ENCODE results near the gene GIMAP6. TPM values are rescaled to one million over a fixed set of nuclear protein-coding genes. Genes with fewer than 3 reads are reported as not detected.
"Not testable (repeated sequence)": the region's sequence is repeated elsewhere in the genome, so short reads cannot be mapped to it uniquely, and the experiment has no call there.

The GIMAP6 gene
- total RNA-seq, 1 donor from 2014 or later, result not detected

DNA sequence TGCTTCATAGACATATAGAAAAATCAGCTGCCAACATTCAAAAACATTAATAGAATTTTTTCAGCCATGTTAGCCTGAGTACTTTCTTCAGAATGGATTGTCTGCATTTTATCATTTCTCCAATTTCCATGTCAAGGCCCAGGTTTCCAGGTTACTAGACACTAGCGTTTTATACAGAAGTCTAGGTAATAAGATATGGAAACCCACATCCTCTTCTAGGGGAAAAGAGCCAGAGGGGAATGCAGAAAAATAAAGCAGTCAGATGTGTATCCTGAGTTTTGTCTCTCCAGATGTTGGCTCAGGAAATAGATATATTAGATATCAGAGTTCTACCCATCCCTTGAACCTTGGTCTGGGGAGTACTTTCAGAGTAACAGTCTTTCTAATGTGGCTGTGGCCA is 44.6 kb downstream of the GIMAP6 start:
- H3K4me3 Mint-ChIP-seq (ENCODE audit: unreplicated experiment), result no peak overlapping the region
- no peaks in the 10 kb centered on the region for H3K4me1 Mint-ChIP-seq (ENCODE audit: low read depth)
- H3K36me3 Mint-ChIP-seq (ENCODE audit: low read depth), result no peaks in the 10 kb centered on the region
- TF ChIP-seq, protein P1, sequence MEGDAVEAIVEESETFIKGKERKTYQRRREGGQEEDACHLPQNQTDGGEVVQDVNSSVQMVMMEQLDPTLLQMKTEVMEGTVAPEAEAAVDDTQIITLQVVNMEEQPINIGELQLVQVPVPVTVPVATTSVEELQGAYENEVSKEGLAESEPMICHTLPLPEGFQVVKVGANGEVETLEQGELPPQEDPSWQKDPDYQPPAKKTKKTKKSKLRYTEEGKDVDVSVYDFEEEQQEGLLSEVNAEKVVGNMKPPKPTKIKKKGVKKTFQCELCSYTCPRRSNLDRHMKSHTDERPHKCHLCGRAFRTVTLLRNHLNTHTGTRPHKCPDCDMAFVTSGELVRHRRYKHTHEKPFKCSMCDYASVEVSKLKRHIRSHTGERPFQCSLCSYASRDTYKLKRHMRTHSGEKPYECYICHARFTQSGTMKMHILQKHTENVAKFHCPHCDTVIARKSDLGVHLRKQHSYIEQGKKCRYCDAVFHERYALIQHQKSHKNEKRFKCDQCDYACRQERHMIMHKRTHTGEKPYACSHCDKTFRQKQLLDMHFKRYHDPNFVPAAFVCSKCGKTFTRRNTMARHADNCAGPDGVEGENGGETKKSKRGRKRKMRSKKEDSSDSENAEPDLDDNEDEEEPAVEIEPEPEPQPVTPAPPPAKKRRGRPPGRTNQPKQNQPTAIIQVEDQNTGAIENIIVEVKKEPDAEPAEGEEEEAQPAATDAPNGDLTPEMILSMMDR (IDR thresholded peaks at IDR 0.05), result no peak
- H3K27me3 Mint-ChIP-seq (ENCODE audit: low read depth), result no peaks in the 10 kb centered on the region
- no peak for DNase-seq (ENCODE audit: low spot score)
- H3K9me3 Mint-ChIP-seq (ENCODE audit: low read depth), result peaks cover 37% of the 10 kb centered on the region
- no peak overlapping the region for H3K27ac Mint-ChIP-seq (ENCODE audit: unreplicated experiment)

DNA sequence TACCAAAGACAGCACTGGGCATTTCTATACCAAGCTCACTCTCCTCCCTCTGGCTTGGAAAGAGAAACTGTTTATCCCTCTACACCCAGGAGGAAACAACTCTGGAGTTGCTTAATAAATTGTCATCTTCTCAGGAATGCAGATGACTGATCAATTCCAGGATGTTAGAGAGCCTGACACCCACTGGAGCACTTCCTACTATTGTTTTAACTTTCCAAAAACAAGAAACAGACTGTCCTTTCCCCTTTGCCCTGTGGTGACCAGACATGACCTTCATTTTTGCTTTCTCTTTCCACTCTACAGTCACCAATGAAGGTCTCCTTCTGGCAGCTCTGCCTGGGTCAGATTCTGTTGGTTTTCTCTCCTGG is 45.4 kb downstream of the GIMAP6 start:
- Mint-ChIP-seq H3K27me3 (ENCODE audit: low read depth) (no peaks in the 10 kb centered on the region), H3K4me1 (ENCODE audit: low read depth) (no peaks in the 10 kb centered on the region), H3K4me3 (ENCODE audit: unreplicated experiment) (no peak overlapping the region), H3K27ac (ENCODE audit: unreplicated experiment) (no peak overlapping the region), H3K9me3 (ENCODE audit: low read depth) (peaks cover 32% of the 10 kb centered on the region), H3K36me3 (ENCODE audit: low read depth) (no peaks in the 10 kb centered on the region)
- TF ChIP-seq, protein P1 (IDR thresholded peaks at IDR 0.05), result no peak
- DNase-seq (ENCODE audit: low spot score), result no peak

DNA sequence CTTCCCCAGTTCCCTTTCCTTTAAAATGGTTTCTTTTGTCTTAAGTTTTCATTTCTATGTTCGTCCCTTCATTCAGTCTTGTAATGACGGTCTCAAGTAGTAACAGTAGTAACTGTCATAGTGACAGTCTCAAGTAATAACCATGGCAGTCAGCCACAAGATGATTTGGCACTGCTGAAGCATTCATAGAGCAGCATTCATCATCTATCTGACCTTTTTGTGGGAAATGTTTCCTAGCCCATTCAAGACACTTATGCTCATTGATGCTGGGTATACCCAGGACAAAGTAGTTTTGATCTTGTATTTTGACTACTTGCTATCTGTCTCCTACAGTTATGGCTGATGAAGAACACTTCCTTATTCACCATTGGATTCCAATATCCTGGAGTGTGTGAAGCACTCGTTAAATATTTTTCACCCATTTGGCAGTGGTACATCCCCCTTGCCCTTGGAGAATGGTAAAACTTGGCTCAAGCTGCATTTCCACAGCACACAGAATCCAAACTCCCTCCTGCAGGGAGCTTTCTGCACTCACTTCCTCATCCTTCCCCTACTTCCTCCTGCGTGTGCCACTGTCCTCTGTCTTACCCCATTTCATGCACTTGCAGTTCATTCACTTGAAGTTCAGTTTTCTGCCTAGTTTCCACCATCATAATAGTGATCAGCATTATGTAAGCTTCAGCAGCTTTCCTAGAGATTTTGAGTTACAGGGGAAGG is 46.0 kb downstream of the GIMAP6 start:
- no peaks in the 10 kb centered on the region for H3K4me1 Mint-ChIP-seq (ENCODE audit: low read depth)
- peaks cover 27% of the 10 kb centered on the region for H3K9me3 Mint-ChIP-seq (ENCODE audit: low read depth)
- H3K27me3 Mint-ChIP-seq (ENCODE audit: low read depth), result no peaks in the 10 kb centered on the region
- no peak overlapping the region for H3K27ac Mint-ChIP-seq (ENCODE audit: unreplicated experiment)
- TF ChIP-seq, protein P1 (IDR thresholded peaks at IDR 0.05), result no peak
- DNase-seq (ENCODE audit: low spot score), result no peak
- H3K36me3 Mint-ChIP-seq (ENCODE audit: low read depth), result no peaks in the 10 kb centered on the region
- H3K4me3 Mint-ChIP-seq (ENCODE audit: unreplicated experiment), result no peak overlapping the region

DNA sequence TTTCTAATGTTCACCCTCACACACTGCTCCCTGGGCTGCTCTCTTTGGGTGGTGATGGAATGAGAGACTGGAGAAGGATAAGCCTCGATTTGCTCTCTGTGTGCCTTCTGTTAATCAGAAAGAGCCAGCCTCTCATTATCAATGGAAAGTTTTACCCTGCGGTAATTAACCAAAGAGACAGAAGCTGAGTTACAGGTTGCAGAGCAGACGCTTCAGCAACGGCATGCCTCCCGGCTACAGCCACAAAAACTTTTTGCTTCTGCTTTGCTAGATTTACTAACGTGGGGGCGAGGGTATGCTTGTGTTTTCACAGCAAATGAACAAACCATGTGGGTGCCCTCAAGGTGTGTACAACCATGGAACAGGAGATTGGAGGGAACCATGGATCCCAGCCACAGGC is 47.0 kb downstream of the GIMAP6 start:
- Mint-ChIP-seq H3K9me3 (ENCODE audit: low read depth) (peaks cover 27% of the 10 kb centered on the region), H3K27ac (ENCODE audit: unreplicated experiment) (no peak overlapping the region), H3K36me3 (ENCODE audit: low read depth) (no peaks in the 10 kb centered on the region), H3K4me1 (ENCODE audit: low read depth) (no peaks in the 10 kb centered on the region), H3K27me3 (ENCODE audit: low read depth) (no peaks in the 10 kb centered on the region), H3K4me3 (ENCODE audit: unreplicated experiment) (no peak overlapping the region)
- TF ChIP-seq, protein P1 (IDR thresholded peaks at IDR 0.05), result no peak
- DNase-seq (ENCODE audit: low spot score), result no peak

DNA sequence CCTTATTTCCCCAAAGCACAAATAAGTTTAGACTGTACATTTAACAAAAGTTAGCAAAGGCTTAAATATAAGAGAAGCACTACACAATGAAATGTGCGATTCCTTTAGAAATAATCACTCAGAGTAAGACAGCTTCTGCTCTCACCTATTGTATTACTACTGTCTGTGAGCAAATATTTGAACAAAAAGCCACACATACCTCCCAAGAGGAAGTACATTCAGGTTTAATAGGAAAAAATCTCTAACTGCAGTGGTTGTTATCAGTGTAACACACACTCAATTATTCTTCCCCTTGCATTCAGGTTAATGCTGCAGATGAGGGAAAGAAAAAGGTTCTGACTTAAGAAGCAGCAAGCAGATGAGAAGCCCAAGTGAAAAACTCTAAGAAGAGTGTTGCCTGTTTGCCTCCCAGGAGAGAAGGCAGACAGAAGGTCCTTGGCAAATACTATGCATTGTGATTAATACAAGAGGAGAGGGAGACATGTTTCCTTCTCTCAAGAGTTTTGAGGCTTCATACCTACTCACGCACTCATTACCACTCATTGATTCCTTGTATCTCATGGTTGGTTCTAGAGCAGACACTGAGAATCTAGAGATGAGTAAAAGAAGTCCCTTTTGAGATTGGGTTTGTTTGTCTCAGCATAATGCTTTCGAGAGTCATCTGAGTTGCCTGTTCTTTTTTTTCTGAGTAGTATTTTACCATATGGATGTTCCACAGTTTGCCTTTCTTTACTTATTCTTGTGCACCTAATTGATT is 51.4 kb downstream of the GIMAP6 start:
- peaks cover 31% of the 10 kb centered on the region for H3K9me3 Mint-ChIP-seq (ENCODE audit: low read depth)

DNA sequence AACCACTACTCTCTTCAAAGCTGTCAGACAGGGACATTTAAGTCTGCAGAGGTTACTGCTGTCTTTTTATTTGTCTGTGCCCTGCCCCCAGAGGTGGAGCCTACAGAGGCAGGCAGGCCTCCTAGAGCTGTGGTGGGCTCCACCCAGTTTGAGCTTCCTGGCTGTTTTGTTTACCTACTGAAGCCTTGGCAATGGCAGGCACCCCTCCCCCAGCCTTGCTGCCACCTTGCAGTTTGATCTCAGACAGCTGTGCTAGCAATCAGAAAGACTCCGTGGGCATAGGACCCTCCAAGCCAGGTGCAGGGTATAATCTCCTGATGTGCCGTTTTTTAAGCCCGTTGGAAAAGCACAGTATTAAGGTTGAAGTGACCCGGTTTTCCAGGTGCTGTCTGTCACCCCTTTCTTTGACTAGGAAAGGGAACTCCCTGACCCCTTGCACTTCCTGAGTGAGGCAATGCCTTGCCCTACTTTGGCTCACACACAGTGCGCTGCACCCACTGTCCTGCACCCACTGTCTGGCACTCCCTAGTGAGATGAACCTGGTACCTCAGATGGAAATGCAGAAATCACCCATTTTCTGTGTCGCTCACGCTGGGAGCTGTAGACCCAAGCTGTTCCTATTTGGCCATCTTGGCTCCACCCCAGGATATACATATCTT is 52.1 kb downstream of the GIMAP6 start:
- H3K27me3 Mint-ChIP-seq (ENCODE audit: low read depth); H3K27ac Mint-ChIP-seq (ENCODE audit: unreplicated experiment); H3K36me3 Mint-ChIP-seq (ENCODE audit: low read depth); H3K4me1 Mint-ChIP-seq (ENCODE audit: low read depth); DNase-seq (ENCODE audit: low spot score); H3K4me3 Mint-ChIP-seq (ENCODE audit: unreplicated experiment): not testable (repeated sequence)
- peaks cover 36% of the 10 kb centered on the region for H3K9me3 Mint-ChIP-seq (ENCODE audit: low read depth)

More for the DNA sequence above, 51.4 kb downstream of the GIMAP6 start:
- Mint-ChIP-seq H3K27ac (ENCODE audit: unreplicated experiment) (no peak overlapping the region), H3K36me3 (ENCODE audit: low read depth) (no peaks in the 10 kb centered on the region), H3K4me3 (ENCODE audit: unreplicated experiment) (no peak overlapping the region), H3K27me3 (ENCODE audit: low read depth) (no peaks in the 10 kb centered on the region), H3K4me1 (ENCODE audit: low read depth) (no peaks in the 10 kb centered on the region)
- TF ChIP-seq, protein P1 (IDR thresholded peaks at IDR 0.05), result no peak
- DNase-seq (ENCODE audit: low spot score), result no peak
